Inferior parietal cortex (tissue), 1 donor: Measurements from ENCODE around the gene KIAA0513.

Experiments used
- DNase-seq: peaks from one replicate; pipeline ENCODE4 v3.0.0-alpha.2; 2016; ENCODE audit errors: extremely low spot score

KIAA0513 gene

DNA sequence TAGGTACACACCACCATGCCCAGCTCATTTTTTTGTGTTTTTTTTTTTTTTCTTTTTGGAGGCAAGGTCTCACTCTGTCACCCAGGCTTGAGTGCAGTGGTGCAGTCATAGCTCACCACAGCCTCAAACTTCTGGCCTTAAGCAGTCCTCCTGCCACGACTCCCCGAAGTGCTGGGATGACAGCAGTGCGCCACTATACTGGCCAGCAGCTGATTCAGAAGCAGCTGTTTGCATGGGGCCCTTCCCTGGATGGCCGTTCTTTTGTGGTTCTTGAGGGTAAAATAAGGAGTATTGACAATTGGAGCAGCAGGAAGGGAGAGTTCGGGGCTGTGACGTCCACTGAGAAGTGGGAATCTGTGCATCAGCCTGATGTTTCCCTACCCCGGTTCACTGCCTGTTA lies 41.6 kb downstream of the KIAA0513 start:
- DNase-seq: no peak

DNA sequence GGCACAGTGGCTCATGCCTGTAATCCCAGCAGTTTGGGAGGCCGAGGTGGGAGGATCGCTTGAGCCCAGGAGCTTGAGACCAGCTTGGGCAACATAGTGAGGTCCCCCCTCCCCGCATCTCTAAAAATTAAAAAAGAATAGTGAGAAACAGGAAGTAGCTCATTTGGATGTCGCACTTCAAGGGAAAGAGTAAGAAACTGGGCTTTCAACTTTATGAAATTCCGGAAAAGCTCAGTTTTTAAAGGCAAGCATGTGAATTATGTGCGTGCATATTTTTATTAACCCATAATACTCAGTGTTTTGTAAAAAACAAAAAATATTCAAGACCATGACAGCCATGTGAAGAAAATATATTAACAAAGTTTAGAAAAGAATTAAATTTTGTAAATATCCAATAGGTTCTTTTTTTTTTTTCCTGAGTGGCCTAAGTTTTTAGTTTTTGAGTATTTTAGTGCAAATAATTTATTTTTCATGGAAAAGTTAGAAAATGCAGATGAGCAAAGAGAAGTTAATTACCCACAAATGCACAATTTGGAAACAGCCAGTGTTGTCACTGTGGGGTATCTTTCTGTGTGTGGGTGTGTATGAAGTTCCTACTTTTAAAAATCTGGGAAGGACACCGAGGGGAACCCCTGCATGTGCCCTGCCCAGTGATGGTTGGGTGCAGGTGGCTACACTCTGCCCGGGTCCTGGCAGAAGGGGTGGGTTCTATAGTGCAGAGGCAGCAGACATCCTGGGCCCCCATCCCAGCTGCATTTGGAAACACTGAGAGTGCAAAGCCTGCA lies 44.7 kb downstream of the KIAA0513 start:
- DNase-seq: no peak

DNA sequence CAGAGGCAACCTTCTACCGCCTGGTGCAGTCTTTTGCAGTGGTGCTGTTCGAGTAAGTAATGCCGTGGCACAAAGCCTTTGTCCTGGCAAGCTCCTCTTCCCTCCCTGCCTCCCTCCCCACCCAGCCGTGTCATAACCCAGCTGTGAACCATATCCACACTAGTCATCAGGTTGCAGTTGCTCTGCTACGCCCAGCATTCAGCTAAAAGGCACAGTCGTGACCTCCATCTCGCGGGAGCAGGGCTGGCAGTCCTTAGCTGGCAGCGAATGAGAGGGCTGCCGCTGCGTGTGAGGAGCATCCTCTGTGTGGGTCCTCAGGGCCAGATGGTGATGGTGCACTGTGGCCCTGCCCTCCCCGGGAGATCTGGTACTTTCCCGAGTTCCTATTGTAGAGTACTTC lies 45.4 kb downstream of the KIAA0513 start:
- no peak for DNase-seq

DNA sequence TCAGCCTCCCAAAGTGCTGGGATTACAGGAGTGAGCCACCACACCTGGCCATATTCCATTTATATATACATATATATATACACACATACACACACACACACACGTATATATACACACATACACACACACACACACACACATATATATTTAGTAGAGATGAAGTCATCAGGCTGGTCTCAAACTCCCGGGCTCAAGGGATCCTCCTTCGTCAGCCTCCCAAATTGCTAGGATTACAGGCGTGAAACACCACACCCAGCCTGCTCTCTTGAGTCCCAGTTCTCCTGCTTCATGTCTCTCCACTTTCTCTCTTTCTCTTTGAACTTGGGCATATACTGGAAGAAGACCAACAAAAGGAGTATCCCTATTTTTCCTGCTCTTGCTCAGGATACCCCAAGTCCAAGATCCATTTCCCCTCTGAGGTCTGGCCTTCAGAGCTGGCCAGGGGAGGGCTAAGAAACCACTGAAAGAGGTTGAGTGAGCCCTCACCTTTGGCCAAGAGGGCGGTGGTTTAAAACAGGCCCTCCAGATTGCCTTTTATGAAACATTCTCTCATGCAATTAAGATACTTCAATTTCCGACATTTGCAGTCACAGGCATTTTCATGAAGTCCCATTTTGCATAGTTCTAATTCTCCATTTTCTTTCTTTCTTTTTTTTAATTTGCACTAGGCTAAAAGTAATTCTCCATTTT lies 46.8 kb downstream of the KIAA0513 start:
- no peak for DNase-seq

DNA sequence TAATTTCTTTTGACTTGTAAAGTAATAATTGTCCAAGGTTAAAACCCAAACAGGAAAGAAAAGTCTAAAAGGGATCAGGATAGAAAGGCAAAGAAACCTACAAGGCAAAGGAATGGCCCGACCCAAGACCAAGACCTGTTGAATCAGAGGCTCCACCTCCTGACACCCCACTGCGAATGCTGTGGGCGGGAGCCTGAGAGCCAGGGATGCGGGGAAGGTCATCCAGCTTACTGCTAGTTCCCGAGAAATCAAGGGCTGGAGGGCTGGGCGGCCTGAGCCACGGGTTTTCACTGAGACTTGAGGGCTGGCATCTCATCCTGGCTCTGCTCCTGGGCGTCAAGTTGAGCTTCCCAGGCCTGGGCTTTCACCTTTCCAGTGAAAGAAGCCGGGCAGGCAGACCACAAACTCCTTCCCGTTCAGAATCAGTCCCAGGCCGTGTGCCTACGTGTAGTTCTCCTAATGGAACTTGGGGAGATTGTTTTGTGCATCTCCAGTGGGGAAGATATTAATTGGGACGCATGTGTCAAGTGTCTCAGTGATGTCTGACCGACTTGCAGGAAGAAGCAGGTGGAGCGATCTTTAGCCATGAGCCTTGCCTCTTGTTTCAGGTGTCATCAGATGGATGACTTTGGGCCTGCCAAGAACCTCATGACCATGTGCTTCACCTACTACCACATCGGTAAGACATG lies 47.8 kb downstream of the KIAA0513 start:
- DNase-seq: no peak

DNA sequence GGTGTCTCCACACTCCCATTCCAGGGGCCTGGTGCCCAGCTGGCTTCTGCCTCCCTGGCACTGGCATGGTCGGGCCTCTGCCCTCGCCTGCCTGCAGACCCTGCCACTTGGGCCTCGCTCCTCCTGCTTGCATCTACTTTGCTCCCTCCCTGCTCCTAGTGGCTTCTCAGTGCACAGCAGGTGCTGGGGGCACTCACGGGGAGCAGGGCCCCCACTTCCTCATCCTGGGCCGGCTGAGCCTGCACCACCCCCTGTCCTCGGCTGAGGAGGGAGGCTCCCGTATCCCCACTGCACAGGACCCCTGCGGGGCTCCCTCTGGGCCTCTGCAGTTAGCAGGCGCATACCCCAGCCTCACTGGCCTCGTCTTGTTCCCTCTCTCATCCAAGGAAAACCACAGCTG lies 49.4 kb downstream of the KIAA0513 start:
- no peak for DNase-seq

DNA sequence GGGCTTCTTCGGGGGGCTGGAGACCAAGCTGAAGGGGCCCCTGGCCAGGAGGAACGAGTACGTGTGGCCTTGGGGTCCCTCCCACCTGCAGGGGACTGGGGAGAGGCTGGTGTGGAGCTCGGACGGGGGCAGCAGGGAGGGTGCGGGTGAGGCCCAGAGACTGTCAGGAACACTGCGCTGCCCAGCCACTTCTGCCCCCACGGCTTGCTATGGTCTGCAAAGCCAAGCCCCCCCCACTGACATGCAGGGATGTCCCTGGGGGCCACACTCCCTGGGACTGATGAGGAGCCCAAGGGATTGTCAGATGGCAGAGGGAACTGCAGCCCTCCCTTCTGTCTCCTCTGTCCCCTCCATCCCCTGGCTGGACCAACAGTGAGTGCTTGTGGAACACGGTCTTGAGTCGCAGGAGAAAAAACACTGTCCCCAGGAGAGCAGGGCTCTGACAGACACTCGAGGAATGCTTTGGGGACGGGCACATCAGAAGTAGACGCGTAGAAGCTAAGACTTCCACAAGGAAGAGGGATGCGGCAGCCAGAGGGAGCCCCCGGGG lies 50.1 kb downstream of the KIAA0513 start:
- no peak for DNase-seq

DNA sequence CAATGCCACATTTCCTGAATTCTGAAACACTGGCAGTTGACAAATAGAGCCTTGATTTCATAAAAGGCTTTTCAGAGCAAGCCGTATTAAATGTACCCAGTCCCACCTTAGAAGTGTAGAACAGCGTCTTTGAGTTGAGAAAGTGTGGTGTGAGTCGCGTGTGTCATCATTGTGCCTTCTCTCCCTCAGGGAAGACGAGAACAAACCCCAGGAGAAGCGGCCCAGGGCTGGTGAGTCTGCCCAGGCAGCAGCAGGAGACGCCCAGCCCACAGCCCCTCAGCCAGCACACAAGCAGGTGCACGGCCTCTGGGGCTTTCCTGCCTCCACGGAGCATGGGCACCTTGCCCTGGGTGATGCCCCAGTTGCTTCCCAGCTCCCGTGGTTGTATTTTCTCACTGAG lies 50.6 kb downstream of the KIAA0513 start:
- no peak for DNase-seq

DNA sequence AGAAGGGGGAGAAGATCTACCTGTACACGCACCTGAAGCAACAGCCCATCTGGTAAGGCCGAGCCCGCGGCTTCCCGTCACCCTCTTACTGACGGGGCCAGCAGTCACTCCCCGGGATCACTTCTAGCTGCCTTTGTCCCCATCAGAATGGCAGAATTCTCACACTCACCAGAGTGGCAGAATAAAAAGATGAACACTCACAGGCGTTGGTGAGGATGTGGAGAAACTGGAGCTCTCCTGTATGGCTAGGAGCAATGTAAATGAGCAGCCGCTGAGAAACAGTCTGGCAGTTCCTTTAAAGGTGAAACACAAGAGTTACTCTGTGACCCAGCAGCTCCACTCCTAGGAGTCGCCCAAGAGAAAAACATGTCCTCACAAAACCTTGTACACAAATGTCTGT lies 51.4 kb downstream of the KIAA0513 start:
- no peak for DNase-seq

DNA sequence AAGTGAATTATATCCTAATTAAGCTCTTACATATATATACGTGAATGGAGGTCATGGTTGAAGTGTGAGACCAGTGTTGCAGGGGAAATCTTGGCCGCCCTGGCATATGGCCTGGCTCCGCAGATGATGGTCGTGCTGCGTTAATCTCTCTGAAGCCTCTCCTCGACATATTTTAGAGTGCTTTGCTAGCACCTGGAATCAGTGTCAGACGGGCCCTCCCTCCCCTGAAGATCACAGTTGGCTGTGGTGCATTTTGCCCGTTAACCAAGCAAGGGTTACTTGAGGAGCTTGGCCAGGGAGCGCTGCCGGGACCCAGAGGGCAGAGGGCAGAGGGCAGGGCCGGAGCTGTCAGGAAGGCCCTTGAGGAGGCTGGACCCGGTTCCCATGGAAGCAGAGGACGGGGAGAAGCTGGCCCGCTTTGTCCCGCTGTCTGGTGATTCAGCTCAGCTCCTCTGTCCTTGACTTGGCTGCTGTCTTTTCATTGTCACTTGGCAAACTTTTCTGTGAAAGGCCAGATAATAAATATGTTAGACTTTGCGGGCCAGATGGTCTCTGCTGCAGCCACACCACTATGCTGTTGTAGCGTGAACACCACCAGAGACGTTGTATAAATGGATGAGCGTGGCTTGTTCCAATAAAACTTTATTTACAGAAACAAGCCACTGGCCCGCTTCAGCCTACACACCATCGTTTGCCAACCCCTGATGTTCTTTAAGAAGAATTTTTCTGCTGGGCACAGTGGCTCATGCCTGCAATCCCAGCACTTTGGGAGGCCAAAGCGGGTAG lies 52.4 kb downstream of the KIAA0513 start:
- DNase-seq: no peak

DNA sequence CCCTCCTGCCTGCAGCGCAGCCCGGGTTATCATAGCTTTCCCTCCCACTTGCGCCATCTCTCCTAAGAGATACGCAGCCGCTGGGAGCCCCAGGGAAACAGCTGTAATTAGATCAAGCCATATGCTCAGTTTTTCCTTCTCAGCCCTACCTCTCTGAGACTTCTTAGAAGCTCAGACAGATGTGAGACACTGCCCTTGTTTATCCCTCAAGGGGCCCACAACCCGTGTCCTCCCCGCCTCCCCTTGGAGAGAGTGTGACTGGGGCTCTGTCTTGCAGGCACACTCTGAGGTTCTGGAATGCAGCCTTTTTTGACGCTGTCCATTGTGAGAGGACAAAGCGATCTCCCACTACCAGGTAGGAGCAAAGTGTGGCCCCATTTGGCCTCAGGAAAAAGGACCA lies 53.4 kb downstream of the KIAA0513 start:
- DNase-seq: no peak

DNA sequence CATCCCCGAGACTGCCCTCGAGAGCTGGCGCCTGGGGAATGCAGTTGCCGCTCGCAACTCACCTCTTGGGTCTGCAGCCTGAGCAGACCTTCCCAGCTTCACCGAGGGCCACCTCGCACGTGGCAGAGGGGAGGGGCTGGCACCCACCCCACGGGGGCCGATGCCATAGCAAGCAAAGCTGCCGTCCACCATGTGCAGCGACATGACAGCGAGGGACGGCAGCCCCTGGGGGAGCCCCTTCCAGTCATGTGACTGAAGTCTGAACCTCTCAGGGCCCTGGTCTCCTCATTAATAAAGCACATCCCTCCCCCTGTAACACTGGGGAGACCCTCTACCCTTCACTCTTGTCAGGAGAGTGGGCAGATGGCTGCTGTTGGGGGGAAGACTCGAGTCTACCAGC lies 54.2 kb downstream of the KIAA0513 start:
- no peak for DNase-seq

DNA sequence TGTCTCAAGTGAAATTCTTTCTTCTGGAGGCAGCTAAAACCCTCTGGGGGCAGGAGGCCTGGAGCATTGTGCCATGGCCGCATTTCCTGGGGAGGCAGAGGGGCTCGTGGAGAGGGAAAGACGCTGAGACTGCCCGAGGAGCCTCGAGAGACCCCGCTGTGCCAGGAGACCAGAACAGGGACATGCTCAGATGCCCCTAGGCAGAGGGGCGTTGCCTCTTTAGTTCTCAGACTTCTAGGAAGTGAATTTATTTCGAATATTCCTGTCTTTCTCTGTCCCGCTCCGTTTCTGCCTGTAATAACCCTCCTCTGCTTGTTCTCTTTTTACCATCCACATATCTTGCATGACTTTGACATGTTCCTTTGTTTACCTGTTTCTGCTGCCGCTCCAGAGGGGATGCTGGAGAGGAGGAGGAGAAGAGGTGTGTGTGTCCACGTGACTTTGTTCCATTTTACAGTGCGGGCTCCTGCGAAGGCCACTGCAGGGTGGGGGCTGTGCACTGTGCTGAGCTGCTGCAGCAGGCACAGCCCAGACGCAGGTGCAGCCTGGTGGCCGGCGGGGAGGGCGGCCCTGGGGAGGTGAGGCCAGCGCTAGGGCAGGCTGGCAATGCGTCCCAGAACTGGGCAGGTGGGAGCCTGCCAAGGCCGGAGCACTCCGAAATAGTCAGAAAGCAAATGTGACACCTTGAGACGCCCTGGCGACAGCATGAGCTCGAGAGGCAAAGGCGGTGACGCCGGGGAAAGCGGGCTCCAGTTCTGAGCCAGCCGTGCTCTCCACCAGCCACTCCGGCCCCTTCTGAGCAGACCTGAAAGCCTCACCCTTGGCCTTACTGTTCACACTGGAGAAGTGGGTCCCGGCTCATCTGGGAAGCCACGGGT lies 54.8 kb downstream of the KIAA0513 start:
- DNase-seq: no peak

DNA sequence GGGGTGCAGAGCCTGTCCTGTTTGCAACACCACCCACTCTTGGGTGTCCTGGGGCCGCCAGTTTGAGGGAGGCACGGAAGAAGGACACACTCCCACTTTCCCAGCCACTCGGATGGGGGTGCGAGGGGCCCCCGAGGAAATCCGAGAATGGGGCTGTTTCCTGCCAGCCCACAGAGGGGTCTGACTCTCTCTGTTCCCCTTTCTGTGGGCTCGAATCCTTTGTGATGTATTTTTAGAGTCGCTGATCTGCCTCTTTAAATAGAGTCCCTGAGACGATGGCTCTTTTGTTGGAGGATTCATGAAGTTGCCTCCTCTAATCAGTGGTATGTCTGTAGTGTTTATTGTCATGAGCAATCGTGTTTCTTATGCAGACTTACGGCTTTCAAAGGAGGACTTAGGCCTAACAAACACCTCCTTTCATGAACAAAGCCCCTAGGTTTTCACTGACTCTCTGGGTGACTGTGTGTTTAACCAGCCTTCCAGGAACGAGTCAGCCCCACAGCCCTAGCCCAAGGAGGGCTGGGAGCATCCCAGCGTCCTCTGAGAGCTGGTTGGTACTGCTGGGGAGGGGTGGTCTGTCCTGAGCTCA lies 55.5 kb downstream of the KIAA0513 start:
- DNase-seq: no peak

DNA sequence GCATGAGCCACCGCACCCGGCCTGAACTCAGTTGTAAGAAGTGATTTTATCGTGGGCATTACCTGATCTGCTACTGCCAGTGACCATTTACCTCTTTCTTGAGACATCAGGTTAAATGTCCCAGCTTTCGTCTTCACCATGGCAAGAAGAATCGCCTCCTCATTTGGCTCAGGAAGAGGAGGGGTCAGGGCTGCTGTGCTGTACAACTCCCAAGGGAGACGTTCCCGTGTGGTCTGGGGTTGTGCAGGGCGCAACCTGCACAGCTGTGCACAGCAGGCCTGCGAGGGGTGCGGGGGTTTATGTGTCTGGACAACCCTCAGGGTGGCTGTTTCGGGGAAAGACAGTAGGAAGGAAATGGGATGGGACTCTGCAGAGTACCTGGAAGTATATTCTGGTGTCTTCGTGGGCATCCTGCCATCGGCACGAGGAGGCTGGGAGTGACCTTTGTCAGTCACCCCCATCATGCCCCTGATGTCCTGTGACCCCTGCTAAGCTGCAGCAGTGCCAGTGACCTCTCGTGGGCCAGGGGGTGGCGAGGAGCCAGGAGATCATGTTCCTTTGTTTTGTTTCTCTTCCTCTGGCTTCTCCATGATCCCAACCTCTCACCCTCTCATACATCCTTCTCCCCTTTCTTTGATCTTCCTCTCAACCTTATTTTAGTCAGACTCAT lies 57.4 kb downstream of the KIAA0513 start:
- DNase-seq: no peak

DNA sequence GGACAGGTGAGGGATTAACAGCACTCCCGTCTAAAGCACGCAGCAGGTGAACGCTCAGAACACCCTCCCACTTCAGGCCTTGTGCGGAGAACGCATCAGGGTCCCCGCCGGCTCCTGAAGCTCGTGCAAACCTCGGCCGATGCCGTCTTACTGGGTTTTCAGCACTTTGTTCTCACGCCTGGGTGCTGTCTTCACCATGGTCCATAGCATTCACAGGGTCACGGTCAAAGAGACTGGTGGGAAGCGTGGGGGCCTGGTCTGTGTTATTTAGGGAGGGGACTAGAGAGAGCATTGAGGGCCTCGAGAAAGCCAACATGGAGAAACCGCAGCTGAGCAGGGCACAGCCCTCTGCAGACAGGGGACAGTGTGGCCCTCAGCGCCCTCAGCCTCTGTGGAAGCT lies 58.1 kb downstream of the KIAA0513 start:
- DNase-seq: no peak

DNA sequence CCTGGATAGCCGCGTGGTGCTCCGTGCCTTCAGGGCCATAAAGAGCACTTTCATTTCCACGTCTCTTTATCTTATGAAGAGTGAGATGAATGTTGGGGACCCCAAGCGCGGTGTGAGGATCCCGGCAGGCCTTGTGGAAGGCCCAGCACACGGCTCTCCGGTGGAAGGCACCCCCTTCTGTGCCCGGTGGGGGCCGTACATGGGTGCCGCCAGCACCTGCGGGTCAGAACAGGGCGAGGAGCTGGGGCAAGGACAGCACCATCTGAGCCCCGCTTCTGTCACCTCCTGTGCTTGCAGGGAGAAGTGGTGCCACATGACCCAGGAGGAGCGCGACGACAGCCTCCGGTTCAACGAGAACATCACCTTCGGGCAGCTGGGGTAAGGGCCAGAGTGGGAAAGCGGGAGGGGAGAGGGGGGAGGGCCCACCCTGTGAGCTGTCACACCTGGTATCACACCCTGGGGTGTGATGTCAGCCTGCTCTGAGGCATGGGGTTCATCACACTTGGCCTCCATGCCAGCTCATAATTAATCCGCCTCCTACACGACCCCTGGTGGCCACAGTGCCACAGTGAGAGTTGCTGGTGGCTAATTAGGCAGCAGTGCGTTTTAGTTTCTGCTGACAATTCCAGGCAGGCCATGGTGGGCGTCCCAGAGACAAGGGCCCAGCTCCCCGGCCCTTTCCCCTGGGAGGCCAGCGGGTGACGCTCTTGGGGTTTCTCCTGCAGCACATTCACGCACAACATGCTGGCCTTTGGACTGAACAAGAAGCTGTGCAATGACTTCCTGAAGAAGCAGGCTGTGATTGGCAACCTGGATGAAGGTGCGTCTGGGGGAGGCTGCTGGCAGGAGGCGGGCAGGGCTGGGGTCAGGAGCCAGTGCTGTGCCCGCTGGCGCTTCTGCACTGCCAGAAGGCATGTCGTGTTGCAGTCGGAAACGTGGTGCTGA lies 59.0 kb downstream of the KIAA0513 start:
- DNase-seq: peak; percentile 48

DNA sequence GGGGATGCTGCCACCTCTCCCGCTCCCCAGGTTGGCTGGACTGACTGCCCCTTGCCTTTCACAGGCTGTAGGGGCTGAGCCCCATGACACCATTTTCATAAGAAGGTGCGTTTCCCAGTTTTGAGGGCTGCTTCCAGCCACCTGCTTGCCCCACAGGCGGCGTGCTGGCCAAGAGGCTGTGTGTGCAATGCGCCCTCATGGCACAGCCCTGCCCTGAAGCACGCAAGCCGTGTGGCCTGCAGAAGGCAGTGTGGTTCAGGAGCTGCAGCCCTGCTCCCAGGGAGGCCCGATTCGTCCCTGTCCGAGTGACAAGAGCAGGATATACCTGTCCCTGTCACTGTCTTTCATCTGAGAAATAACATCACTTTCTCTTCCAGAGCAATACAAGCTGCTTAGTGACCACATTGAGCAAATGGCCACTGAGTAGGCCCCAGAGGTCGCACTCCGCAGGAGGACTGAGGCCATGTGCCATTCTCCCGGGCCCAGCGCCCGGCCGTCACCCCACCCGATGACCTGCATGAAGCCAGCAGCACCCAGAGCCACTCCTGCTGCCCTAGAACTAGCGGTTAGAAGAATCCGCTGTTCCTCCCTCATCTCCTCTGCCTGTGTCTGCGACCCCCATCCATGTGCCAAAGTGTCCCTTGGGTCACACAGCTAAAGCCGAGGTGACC lies 60.4 kb downstream of the KIAA0513 start:
- DNase-seq: no peak
